LHCN-M2 (cell line): ENCODE data around the gene TMEM135. TPM values are rescaled to one million over a fixed set of nuclear protein-coding genes. Genes with fewer than 3 reads are reported as not detected.
"Not testable (repeated sequence)": the region's sequence is repeated elsewhere in the genome, so short reads cannot be mapped to it uniquely, and the experiment has no call there.

Source experiments
- DNase-seq: peaks from one replicate; pipeline ENCODE4 v3.0.0-alpha.2; 2012; ENCODE audit warnings: low read depth
- polyA plus RNA-seq: library from polyadenylated mRNA; unstranded; fragments of >200 nt; gene quantifications from one replicate; pipeline ENCODE4 v1.2.1, GENCODE V29; 2012; ENCODE audit warnings: missing spikeins
- total RNA-seq: library from RNA; depleted of rRNA; stranded (reverse); fragments of >200 nt; gene quantifications from 2 replicates; pipeline ENCODE4 v1.2.3, GENCODE V29; 2014; rRNA removed

TMEM135 gene
- total RNA-seq = 11.3 and 16.5 TPM in 2 replicates
- polyA plus RNA-seq = 3.2 TPM

GRCh38 chr11:87037450-87038234 lies at the start of gene TMEM135:
Gene TMEM135 (plus strand): TSS chr11:87037934. CDS start chr11:87038046, 112 bp downstream.
- peak; percentile 94 for DNase-seq

DNA sequence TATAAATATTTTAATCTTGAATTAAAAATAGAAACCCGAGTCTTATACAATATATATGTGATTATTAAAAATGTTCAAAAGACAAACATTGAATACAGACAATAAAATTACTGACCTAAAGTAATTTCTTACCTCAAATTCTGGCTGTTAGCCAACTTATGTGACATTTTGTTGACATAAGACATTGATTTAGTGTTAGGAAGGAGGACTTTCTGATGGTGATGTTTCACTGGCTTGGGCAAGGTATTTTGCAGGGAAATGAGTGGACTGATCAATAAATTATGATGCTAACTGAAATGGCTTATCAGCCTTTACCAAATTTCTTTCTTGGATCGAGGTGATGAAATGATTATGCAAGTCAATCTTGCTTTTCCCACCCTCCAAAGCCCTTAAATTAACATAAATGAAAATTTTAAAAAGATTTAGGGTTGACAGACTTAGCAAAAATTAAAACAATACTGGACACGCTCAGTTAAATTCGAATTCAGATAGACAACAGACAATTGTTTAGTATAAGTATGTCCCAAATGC lies 49.3 kb upstream of the TMEM135 start:
- no peak for DNase-seq

- DNase-seq = peak; percentile 41
These were observed 47.7 kb upstream of the TMEM135 start for GRCh38 chr11:86990031-86990430.

DNA sequence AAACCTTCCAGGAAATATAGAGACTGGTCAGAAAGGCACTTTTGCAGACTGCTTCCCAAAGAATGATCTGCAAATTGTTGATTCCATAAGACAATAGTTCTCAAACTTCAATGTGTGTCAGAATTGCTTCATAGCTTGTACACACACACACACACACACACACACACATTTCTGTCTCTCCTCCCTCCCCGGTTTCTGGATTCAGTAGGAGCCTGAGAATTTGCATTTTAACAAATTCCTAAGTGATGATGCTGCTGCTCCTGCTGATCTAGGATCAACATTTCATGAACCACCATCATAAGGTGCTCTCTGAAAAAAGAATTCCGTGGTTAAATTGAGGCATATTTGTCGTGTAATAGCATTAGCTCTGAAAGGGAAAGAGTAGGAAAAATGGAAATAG lies 47.2 kb upstream of the TMEM135 start:
- peak; percentile 81 for DNase-seq

DNA sequence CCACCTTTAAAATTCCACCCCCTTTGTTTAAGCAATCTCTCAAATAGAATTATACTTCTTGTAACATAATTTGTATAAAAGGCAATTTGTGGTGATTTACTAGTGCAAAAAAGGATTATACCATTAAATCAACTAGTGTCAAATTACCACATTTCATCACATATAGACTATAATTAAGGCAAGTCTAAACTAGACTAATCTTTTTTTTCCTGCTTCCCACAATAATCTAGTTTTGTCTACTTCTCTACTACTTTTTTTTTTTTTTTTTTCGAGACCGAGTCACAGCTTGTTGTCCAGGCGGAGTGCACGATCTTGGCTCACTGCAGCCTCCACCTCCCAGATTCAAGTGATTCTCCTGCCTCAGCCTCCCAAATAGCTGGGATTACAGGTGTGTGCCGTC lies 46.4 kb upstream of the TMEM135 start:
- no peak for DNase-seq

- DNase-seq = not testable (repeated sequence)
These were observed 45.4 kb upstream of the TMEM135 start for GRCh38 chr11:86992340-86992739.

- DNase-seq = no peak
These were observed 44.7 kb upstream of the TMEM135 start for GRCh38 chr11:86993031-86993430.

DNA sequence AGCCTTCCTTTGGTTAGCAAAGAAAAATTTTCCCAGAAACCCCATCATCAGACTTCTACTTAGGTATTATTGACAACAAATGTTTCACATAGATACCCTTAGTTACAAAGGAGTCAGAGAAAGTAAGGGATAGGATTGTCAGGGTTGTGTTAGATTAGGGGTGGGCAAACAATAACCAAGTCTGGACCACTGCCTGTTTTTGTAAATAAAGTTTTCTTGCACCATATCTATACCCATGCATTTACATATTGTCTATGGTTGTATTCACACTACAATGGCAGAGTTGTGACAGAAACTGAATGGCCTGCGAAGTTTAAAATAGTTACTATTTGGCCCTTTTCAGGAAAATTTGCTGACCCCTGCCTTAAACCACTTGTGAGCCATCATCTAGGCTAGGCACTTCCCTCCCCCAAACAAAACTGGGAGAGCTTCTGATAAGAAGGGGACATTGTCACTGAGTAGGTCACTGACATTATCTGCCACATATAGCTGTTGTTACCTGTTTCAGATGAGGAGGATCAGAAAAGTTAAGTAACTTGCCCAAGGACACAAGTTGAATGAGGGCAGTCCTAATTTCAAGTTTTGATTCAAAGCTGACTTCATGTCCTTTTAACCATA lies 40.7 kb upstream of the TMEM135 start:
- DNase-seq = no peak

GRCh38 chr11:86999388-86999787 lies 38.3 kb upstream of the TMEM135 start:
- DNase-seq = no peak

GRCh38 chr11:86999859-87000753 lies 37.6 kb upstream of the TMEM135 start:
- DNase-seq = no peak

- no peak for DNase-seq
These were observed 34.8 kb upstream of the TMEM135 start for GRCh38 chr11:87002918-87003317.

DNA sequence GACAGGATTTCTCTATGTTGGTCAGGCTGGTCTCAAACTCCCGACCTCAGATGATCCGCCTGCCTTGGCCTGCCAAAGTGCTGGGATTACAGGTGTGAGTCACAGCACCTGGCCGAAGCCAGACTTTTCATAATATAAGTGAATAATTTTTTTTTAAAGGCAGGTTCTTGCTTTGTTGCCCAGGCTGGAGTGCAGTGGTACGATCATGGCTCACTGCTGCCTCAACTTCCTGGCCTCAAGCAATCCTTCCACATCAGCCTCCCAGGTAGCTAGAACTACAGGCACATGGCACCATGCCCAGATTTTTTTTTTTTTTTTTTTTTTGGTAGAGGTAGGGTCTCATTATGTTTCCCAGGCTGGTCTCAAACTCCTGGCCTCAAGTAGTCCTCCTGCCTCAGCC lies 33.5 kb upstream of the TMEM135 start:
- not testable (repeated sequence) for DNase-seq

DNA sequence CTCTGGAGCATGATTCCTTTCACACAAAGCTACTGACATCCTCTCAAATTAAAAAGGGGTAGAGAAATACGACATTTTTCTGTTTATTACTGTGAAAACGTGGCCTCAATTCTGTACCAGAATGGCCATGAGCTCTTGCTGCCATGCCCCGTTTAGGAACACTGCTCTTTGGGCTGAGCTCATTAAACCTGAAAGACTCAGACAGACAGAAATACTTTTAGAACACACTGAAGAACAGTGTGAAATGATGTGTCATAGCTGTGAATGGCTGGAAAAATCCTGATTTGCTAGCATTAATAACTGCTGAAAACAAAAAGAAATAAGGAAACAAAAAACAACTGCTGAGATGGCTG lies 32.2 kb upstream of the TMEM135 start:
- DNase-seq = no peak

GRCh38 chr11:87006035-87006434 lies 31.7 kb upstream of the TMEM135 start:
- DNase-seq = no peak

- peak; percentile 11 for DNase-seq
These were observed 29.8 kb upstream of the TMEM135 start for GRCh38 chr11:87007963-87008362.

GRCh38 chr11:87012089-87012488 lies 25.6 kb upstream of the TMEM135 start:
- no peak for DNase-seq

DNA sequence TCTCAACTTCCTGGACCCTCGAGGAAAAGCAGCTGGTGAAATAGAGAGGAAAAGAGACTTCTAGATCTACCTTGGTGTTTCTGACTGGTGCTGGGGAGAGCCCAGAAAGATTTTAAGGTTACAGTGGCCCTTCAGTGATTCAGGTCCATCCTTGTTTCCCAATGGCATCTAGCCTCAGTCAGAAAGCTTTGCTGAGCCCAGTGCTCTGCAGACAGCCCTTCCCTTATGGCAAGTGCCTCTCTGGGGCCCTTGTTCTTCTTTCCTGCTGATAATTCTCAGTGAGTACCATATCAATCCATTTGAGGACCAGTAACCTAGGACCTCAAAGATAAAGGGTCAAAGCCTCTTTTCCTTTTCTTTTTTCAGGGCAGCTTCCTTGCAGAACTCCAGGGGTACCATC lies 25.1 kb upstream of the TMEM135 start:
- DNase-seq = no peak

DNA sequence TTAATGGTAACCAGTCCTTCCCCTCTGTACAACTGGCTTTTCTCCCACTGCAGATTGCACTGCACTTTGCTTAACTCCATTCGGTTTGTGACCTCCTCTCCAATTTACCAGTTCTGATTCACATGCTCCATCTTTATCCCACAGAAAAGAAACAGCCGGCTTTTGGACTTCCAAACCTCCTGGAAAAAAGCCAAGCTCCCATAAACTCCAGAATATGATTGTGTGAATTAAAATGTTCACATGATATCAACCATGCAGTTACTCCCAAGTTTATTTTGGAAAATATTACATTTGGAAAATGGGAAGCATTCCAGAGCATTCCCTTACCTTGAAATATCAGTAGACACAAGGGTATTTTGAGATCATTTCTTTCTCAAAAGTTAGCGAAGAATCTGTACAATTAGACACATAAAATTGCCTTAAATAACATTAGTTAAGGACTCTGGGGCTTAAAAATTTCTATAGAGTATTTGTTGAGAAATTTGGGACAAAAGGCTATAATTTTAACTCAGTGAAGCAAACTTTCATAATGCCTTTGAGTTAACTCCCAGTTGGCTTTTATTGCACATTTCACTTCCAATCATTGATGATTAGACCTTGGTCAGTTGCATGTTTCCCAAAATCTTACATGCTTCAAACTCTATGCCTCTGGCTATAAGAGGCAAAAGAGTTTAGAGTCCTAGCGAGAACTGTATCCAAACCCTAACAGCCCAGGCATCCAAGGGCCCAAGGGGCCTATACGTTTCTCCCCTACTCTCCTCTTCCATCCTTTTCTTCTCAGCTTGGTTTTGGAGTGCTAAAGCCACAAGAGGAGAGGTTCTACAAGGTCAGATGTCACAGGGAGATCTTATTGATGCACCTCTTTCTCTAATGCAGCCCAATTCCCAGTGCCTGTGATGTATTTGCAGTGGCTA lies 23.6 kb upstream of the TMEM135 start:
- DNase-seq = no peak

DNA sequence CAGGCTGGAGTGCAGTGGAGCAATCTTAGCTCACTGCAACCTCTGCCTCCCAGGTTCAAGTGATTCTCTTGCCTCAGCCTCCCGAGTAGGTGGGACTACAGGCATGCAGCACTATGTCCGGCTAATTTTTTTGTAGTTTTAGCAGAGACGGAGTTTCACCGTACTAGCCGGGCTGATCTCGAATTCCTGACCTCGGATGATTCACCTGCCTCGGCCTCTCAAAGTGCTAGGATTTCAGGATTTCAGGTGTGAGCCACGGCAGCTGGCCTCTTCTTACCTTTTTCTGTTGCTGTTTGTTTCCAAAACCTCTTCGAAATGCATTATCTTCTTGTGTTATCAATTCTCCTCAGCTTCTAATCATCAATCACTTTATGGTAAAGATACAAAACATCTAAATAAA lies 22.1 kb upstream of the TMEM135 start:
- DNase-seq = no peak

GRCh38 chr11:87019613-87020271 lies 18.0 kb upstream of the TMEM135 start:
- no peak for DNase-seq
